IPS-11a (cell line): Measurements from ENCODE around the gene IL5RA.

Experiments
- H3K4me3 ChIP-seq: one replicate; pipeline ENCODE4 v1.5.1; 2013; ENCODE audit warnings: low read depth, low read length, control low read depth

IL5RA gene

GRCh38 chr3:3069723-3070122 is 40.5 kb downstream of the IL5RA start:
- no peak overlapping the region for H3K4me3 ChIP-seq

GRCh38 chr3:3068358-3068881 is 41.8 kb downstream of the IL5RA start:
- H3K4me3 ChIP-seq: no peak overlapping the region

GRCh38 chr3:3066910-3067309 is 43.3 kb downstream of the IL5RA start:
- no peak overlapping the region for H3K4me3 ChIP-seq

- H3K4me3 ChIP-seq: no peak overlapping the region
These were observed 43.8 kb downstream of the IL5RA start for GRCh38 chr3:3066378-3066777.

GRCh38 chr3:3065876-3066275 is 44.3 kb downstream of the IL5RA start:
- no peak overlapping the region for H3K4me3 ChIP-seq

- H3K4me3 ChIP-seq: no peak overlapping the region
These were observed 45.9 kb downstream of the IL5RA start for GRCh38 chr3:3064297-3064696.

GRCh38 chr3:3059645-3060044 is 50.5 kb downstream of the IL5RA start:
- no peak overlapping the region for H3K4me3 ChIP-seq

- H3K4me3 ChIP-seq: no peak overlapping the region
These were observed 56.2 kb downstream of the IL5RA start for GRCh38 chr3:3053974-3054373.

- H3K4me3 ChIP-seq: no peak overlapping the region
These were observed 71.8 kb downstream of the IL5RA start for GRCh38 chr3:3038201-3038991.

- H3K4me3 ChIP-seq: no peak overlapping the region
These were observed 73.0 kb downstream of the IL5RA start for GRCh38 chr3:3037156-3037555.

- no peak overlapping the region for H3K4me3 ChIP-seq
These were observed 78.8 kb downstream of the IL5RA start for GRCh38 chr3:3031326-3031725.

- H3K4me3 ChIP-seq: no peak overlapping the region
These were observed 82.1 kb downstream of the IL5RA start for GRCh38 chr3:3027976-3028567.

GRCh38 chr3:3023111-3023745 is 86.9 kb downstream of the IL5RA start:
- no peak overlapping the region for H3K4me3 ChIP-seq

GRCh38 chr3:3020209-3020608 is 90.0 kb downstream of the IL5RA start:
- H3K4me3 ChIP-seq: no peak overlapping the region
